K562 (cell line): ENCODE data around the gene IZUMO3. TPM values are rescaled to one million over a fixed set of nuclear protein-coding genes. Genes with fewer than 3 reads are reported as not detected.

Experiments used
- ATAC-seq: fragments of 200-7000 bp; cut with Tn5 transposase; 3 replicates; pipeline ENCODE4 v1.9.1; 2020; ENCODE audit warnings: moderate library complexity
- Bru-seq: library from RNA; stranded (reverse); fragments of 400-500 nt; gene quantifications from one replicate; lab custom pipeline; 2021; lab: Mats Ljungman, UMichigan
- BruChase-seq, 2 experiments: library from RNA; stranded (reverse); fragments of 400-500 nt; gene quantifications; one replicate each; lab custom pipeline; 2021; lab: Mats Ljungman, UMichigan
- BruUV-seq: library from RNA; stranded (reverse); fragments of 400-500 nt; replicated peaks from 2 replicates; lab custom pipeline; 2021; lab: Mats Ljungman, UMichigan
- CTCF ChIA-PET: fragments of 300-600 bp; formaldehyde crosslinking; extraction: SDS; loops from one replicate; lab custom pipeline; 2021; ENCODE audit warnings: low intra/inter-chr PET ratio; lab: Yijun Ruan, JAX
- POLR2A ChIA-PET: fragments of 300-600, 350-650 bp; sonication (Branson Sonifier 250); formaldehyde crosslinking; extraction: SDS; loops from one replicate; lab custom pipeline; 2021; ENCODE audit warnings: antibody characterized with exemption, inconsistent platforms; lab: Yijun Ruan, JAX
- DNase-seq, 4 experiments: peaks; one replicate each; pipeline versions ENCODE4 v3.0.0 to v3.0.0-alpha.2; 2011 to 2018; ENCODE audit warnings: low spot score in 3 of 4, mixed read lengths in 3 of 4; ENCODE audit errors: extremely low read depth in 1 of 4
- FAIRE-seq: peaks from 2 replicates; lab custom pipeline; 2011; peaks lifted over from hg19 to GRCh38; lab: Jason Lieb, UNC
- H2AFZ ChIP-seq: 2 replicates; pipeline ENCODE4 v1.6.0; 2011; ENCODE audit warnings: low read depth, low read length, control low read depth, inconsistent platforms
- H3K27ac ChIP-seq: fragments of 200-600 bp; 3 replicates; pipeline ENCODE4 v1.8.0; 2011; ENCODE audit warnings: low read depth, mild to moderate bottlenecking, control low read depth, inconsistent platforms, low read length, moderate library complexity, mixed read lengths; ENCODE audit errors: extremely low read depth
- H3K27me3 ChIP-seq, 2 experiments: fragments of 300-600 bp in 1 of 2; 2 replicates in 1 of 2; 3 replicates in 1 of 2; pipeline versions ENCODE4 v1.6.0 to v1.8.0; 2011; ENCODE audit warnings: inconsistent platforms in 2 of 2, low read length in 2 of 2, mild to moderate bottlenecking in 1 of 2, mixed read lengths in 1 of 2, moderate library complexity in 1 of 2; ENCODE audit not compliant: control insufficient read depth in 2 of 2, insufficient read depth in 2 of 2
- H3K36me3 ChIP-seq: fragments of 300-600 bp; 3 replicates; pipeline ENCODE4 v1.8.0; 2011; ENCODE audit warnings: mild to moderate bottlenecking, low read length, inconsistent platforms; ENCODE audit not compliant: control insufficient read depth, insufficient read depth
- H3K4me1 ChIP-seq, 2 experiments: fragments of 200-600 bp in 1 of 2; replicated peaks in 1 of 2; 2 replicates in 1 of 2; 3 replicates in 1 of 2; pipeline versions ENCODE4 v1.5.1 to v1.8.0; 2011; ENCODE audit warnings: inconsistent platforms in 2 of 2, low read length in 2 of 2, mild to moderate bottlenecking in 1 of 2, mixed read lengths in 1 of 2, moderate library complexity in 1 of 2; ENCODE audit not compliant: control insufficient read depth in 2 of 2, insufficient read depth in 2 of 2
- H3K4me2 ChIP-seq: 2 replicates; pipeline ENCODE4 v1.6.1; 2011; ENCODE audit warnings: low read length, control low read depth, inconsistent platforms, mixed read lengths; ENCODE audit not compliant: insufficient read depth
- H3K4me3 ChIP-seq: fragments of 200-600 bp; sonication (generic), shearing (Covaris generic); 2 replicates; pipeline ENCODE4 v1.5.1; 2016; ENCODE audit warnings: control low read depth, inconsistent platforms
- H3K79me2 ChIP-seq: fragments of 200-600 bp; 3 replicates; pipeline ENCODE4 v1.8.0; 2011; ENCODE audit warnings: low read length, inconsistent platforms; ENCODE audit not compliant: control insufficient read depth, insufficient read depth
- H3K9ac ChIP-seq, 2 experiments: 2 replicates each; pipeline versions ENCODE4 v1.6.0 to v1.6.1; 2011; ENCODE audit warnings: low read depth in 2 of 2, low read length in 2 of 2, control low read depth in 1 of 2, inconsistent platforms in 1 of 2, mild to moderate bottlenecking in 1 of 2, mixed read lengths in 1 of 2; ENCODE audit not compliant: insufficient read depth in 1 of 2
- H3K9me1 ChIP-seq: one replicate; pipeline ENCODE4 v1.6.0; 2011; ENCODE audit warnings: inconsistent platforms, mild to moderate bottlenecking, low read length, moderate library complexity; ENCODE audit not compliant: control insufficient read depth, insufficient read depth
- H3K9me3 ChIP-seq: replicated peaks from 2 replicates; pipeline ENCODE4 v1.5.1; 2011; ENCODE audit warnings: low read depth, low read length, inconsistent platforms; ENCODE audit not compliant: control insufficient read depth, insufficient read depth
- H4K20me1 ChIP-seq: replicated peaks from 2 replicates; pipeline ENCODE4 v1.6.1; 2011; ENCODE audit warnings: low read length, inconsistent platforms, mixed read lengths; ENCODE audit not compliant: control insufficient read depth, insufficient read depth
- COPS2 ChIP-seq: fragments of 450-650 bp; conservative IDR thresholded peaks from 2 replicates; pipeline ENCODE4 v1.6.1; 2016; ENCODE audit warnings: mild to moderate bottlenecking, moderate library complexity
- KDM2B ChIP-seq: fragments of 250-450 bp; sonication (Bioruptor Pico); IDR thresholded peaks from 2 replicates; pipeline ENCODE4 v1.8.0; 2021; ENCODE audit warnings: mild to moderate bottlenecking, moderate library complexity
- SIRT6 ChIP-seq: IDR thresholded peaks from one replicate; pipeline ENCODE4 v1.6.1; 2012; ENCODE audit warnings: low read depth, mild to moderate bottlenecking, control low read depth, inconsistent platforms, low read length, moderate library complexity
- SRSF3 ChIP-seq: fragments of 200-400 bp; formaldehyde crosslinking; IDR thresholded peaks from 2 replicates; pipeline ENCODE4 v1.6.1; 2016; ENCODE audit warnings: mild to moderate bottlenecking, low read length, moderate library complexity; ENCODE audit not compliant: insufficient read depth
- ZNF780A ChIP-seq: fragments of 250-450 bp; sonication (Bioruptor Pico); IDR thresholded peaks from 2 replicates; pipeline ENCODE4 v1.5.0; 2021; ENCODE audit warnings: mild to moderate bottlenecking
- WGBS: fragments of 100-300 bp; shearing (Covaris generic); methylation state at CpG from one replicate; pipeline ENCODE4 v1.1.6; 2016; ENCODE audit warnings: low coverage, mixed read lengths; ENCODE audit not compliant: insufficient coverage; ENCODE audit errors: missing lambda C conversion rate; 5-methylcytosine and 5-hydroxymethylcytosine counted together
- in situ Hi-C: fragments of 300-500 bp; cut with MboI; formaldehyde crosslinking; loops from 4 replicates; pipeline ENCODE4 v1.15.0; 2018; ENCODE audit warnings: inconsistent platforms, mixed read lengths
- intact Hi-C: fragments of 100-400 bp; cut with micrococcal nuclease; formaldehyde crosslinking; loops from 2 replicates; pipeline ENCODE4 v1.14.2; 2022
- long read RNA-seq, 3 experiments: library from polyadenylated mRNA in 2 of 3; library from RNA in 1 of 3; unstranded in 2 of 3; stranded (forward) in 1 of 3; transcript quantifications; one replicate each; pipeline ENCODE4 v2.0.0, GENCODE V29; 2019 to 2022
- polyA minus RNA-seq, 3 experiments: library from RNA; depleted of rRNA, polyadenylated mRNA; stranded (reverse); fragments of >200 nt; gene quantifications; 2 replicates each; pipeline ENCODE4 v1.2.3, GENCODE V29; 2011
- polyA plus RNA-seq, 8 experiments: library from polyadenylated mRNA; depleted of rRNA in 4 of 8; stranded (reverse) in 5 of 8; unstranded in 3 of 8; fragments of >200 nt; fragmentation: Nextera tagmentation in 2 of 8; fragmentation: Illumina TruSeq in 1 of 8; extraction: Ambion mirVana in 2 of 8; extraction: Trizol in 1 of 8; gene quantifications; 2 replicates each; pipeline versions ENCODE4 v1.2.1 to v1.2.3, GENCODE V29; 2011 to 2014; ENCODE audit warnings: inconsistent platforms in 1 of 8, missing spikeins in 1 of 8
- total RNA-seq, 7 experiments: library from RNA; depleted of rRNA in 6 of 7; stranded (reverse); fragments of >200 nt in 6 of 7; fragmentation: Illumina TruSeq in 2 of 7; extraction: Trizol in 2 of 7; gene quantifications; 2 replicates each; pipeline versions ENCODE4 v1.2.1 to v1.2.3, GENCODE V29; 2011 to 2021; ENCODE audit warnings: low replicate concordance in 1 of 7

Gene IZUMO3, protein sequence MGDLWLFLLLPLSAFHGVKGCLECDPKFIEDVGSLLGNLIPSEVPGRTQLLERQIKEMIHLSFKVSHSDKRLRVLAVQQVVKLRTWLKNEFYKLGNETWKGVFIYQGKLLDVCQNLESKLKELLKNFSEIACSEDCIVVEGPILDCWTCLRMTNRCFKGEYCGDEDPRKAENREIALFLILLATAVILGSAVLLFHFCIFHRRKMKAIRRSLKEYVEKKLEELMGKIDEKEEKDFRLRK
- total RNA-seq (2011; cell fraction: chromatin; rRNA removed; ENCODE audit: low replicate concordance): not detected in 2 replicates
- not detected in 2 replicates for total RNA-seq (2011; cell fraction: nucleolus; rRNA removed)
- not detected in 2 replicates for total RNA-seq (2011; cell fraction: nucleoplasm; rRNA removed)
- total RNA-seq (2014; rRNA removed) (not detected in 2 replicates), total RNA-seq (2014; rRNA removed; fragmentation: Illumina TruSeq; extraction: Trizol) (not detected in 2 replicates), total RNA-seq (2015; rRNA removed; fragmentation: Illumina TruSeq; extraction: Trizol) (not detected in 2 replicates), total RNA-seq (2021) (not detected in 2 replicates), polyA plus RNA-seq (2011; rRNA removed) (not detected in 2 replicates), polyA plus RNA-seq (2014; fragmentation: Illumina TruSeq; extraction: Trizol) (not detected in 2 replicates), polyA plus RNA-seq (2014; fragmentation: Nextera tagmentation; extraction: Ambion mirVana) (not detected), polyA plus RNA-seq (2014; rRNA removed) (not detected in 2 replicates), polyA minus RNA-seq (2011; rRNA and poly(A)+ RNA removed) (not detected in 2 replicates), Bru-seq, nascent RNA (not detected), BruChase-seq, experiment 1, labeled RNA remaining after a 2-hour chase (not detected), BruChase-seq, experiment 2, labeled RNA remaining after a 6-hour chase (not detected)
- polyA plus RNA-seq (2011; cell fraction: cytosol; rRNA removed): not detected in 2 replicates
- polyA plus RNA-seq (2011; cell fraction: nucleus; rRNA removed): not detected in 2 replicates
- not detected in 2 replicates for polyA plus RNA-seq (2012)
- not detected in 2 replicates for polyA minus RNA-seq (2011; cell fraction: cytosol; rRNA and poly(A)+ RNA removed)
- polyA minus RNA-seq (2011; cell fraction: nucleus; rRNA and poly(A)+ RNA removed): not detected in 2 replicates
- long read RNA-seq, experiment 1: 0 reads
- long read RNA-seq, experiment 2: 0 reads
- long read RNA-seq, experiment 3: 0 reads

DNA sequence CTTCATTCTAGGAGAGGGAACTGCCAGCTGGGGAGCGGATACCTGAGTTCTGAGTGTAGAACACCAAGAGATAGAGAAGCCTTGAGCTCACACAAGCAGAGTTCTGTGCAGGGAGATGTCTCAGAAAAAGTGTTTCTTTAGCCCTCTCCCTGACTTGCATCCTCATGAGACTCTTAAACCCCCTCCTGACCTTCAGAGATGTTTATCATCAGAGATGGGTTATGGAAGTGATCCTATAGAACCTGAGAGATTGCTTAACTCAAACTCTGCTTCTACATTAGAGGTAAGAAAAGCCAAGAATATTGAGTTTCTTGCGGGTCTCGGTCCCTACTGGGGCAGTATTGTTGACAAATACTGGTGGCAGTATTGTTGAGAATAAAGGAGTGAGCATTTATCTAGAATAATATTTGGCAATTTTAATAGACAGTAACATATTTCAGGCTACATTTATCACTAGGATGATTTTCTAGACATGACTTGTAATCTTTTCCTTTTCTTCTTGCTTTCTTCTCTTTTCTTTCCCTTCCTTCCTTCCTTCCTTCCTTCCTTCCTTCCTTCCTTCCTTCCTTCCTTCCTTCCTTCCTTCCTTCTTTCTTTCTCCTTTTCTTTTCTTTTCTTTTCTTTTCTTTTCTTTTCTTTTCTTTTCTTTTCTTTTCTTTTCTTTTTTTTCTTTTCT lies at the start of gene IZUMO3:
Gene IZUMO3 (minus strand): TSS at position 51 of the 676 bp plus-strand sequence. CDS start 248 bp downstream, outside the sequence.
- Histone ChIP-seq H3K9ac (no peak within 1 kb of the TSS), H3K36me3 (no peaks in the 10 kb centered on the region), H3K27me3 (no peaks in the 10 kb centered on the region), H3K9me3 (no peaks in the 10 kb centered on the region), H3K4me1 (no peaks in the 10 kb centered on the region), H2AFZ (no peak within 1 kb of the TSS), H3K4me3 (no peak within 1 kb of the TSS), H3K9me1 (no peaks in the 10 kb centered on the region), H3K4me2 (no peak within 1 kb of the TSS), H3K27ac (no peak within 1 kb of the TSS), H3K79me2 (no peaks in the 10 kb centered on the region), H4K20me1 (no peaks in the 10 kb centered on the region)
- ATAC-seq: no peak
- CTCF ChIA-PET: no interaction called here
- in situ Hi-C loops (no loop called here), intact Hi-C loops (no loop called here)
- DNase-seq: no peak
- WGBS: no CpG with 5 or more reads among the region's 3 CpGs
- no peak for TF ChIP-seq ZNF780A (CRISPR knock-in tag)
- no peak for TF ChIP-seq SRSF3
- no peak for TF ChIP-seq SIRT6
- TF ChIP-seq COPS2: no peak
- TF ChIP-seq KDM2B (CRISPR knock-in tag): no peak
- BruUV-seq: no TSS peak
- POLR2A ChIA-PET: no interaction called here
- FAIRE-seq: no peak
